Bronchial epithelial cell (primary cell): ENCODE data around the gene TNPO2. TPM values are rescaled to one million over a fixed set of nuclear protein-coding genes. Genes with fewer than 3 reads are reported as not detected.

ENCODE experiments used
- DNase-seq: peaks from one replicate; pipeline ENCODE4 v3.0.0-alpha.2; 2010; ENCODE audit warnings: low read depth
- FAIRE-seq: peaks from 2 replicates; lab custom pipeline; 2011; peaks lifted over from hg19 to GRCh38; lab: Jason Lieb, UNC
- H3K27me3 ChIP-seq: 2 replicates; pipeline ENCODE4 v1.5.1; 2011; ENCODE audit warnings: low read length; ENCODE audit not compliant: control insufficient read depth, insufficient read depth
- H3K36me3 ChIP-seq: 2 replicates; pipeline ENCODE4 v1.5.1; 2011; ENCODE audit warnings: low read length; ENCODE audit not compliant: control insufficient read depth, insufficient read depth
- H3K4me3 ChIP-seq: 2 replicates; pipeline ENCODE4 v1.5.1; 2011; ENCODE audit warnings: mild to moderate bottlenecking, low read depth, low read length, control low read depth
- CTCF ChIP-seq: IDR thresholded peaks from 2 replicates; pipeline ENCODE4 v1.5.1; 2011; ENCODE audit warnings: mild to moderate bottlenecking, moderate library complexity, low read length, control low read depth, inconsistent platforms; ENCODE audit not compliant: insufficient read depth, severe bottlenecking
- total RNA-seq: library from RNA; depleted of rRNA; stranded (reverse); fragments of >200 nt; gene quantifications from 2 replicates; pipeline ENCODE4 v1.2.1, GENCODE V29; 2014

TNPO2 gene
- total RNA-seq, 1 donor from 2014 or later: 16.8 TPM

- peaks cover 5% of the 10 kb centered on the region for H3K36me3 ChIP-seq
- no peak overlapping the region for H3K4me3 ChIP-seq
- no peak for DNase-seq
- no peak for FAIRE-seq
- no peak for TF ChIP-seq CTCF
- no peaks in the 10 kb centered on the region for H3K27me3 ChIP-seq
Observed at GRCh38 chr19:12655546-12655945, 68.2 kb downstream of the TNPO2 start.

GRCh38 chr19:12652219-12652618 lies 71.5 kb downstream of the TNPO2 start:
- no peak for DNase-seq
- TF ChIP-seq CTCF: no peak
- Histone ChIP-seq H3K4me3 (no peak overlapping the region), H3K27me3 (no peaks in the 10 kb centered on the region), H3K36me3 (peaks cover 3% of the 10 kb centered on the region)
- FAIRE-seq: no peak

GRCh38 chr19:12649941-12650340 lies 73.8 kb downstream of the TNPO2 start:
- no peak for TF ChIP-seq CTCF

More at GRCh38 chr19:12649941-12650340, 73.8 kb downstream of the TNPO2 start:
- DNase-seq: no peak
- no peaks in the 10 kb centered on the region for H3K36me3 ChIP-seq
- H3K4me3 ChIP-seq: no peak overlapping the region
- H3K27me3 ChIP-seq: no peaks in the 10 kb centered on the region
- FAIRE-seq: no peak

Other genes with a start within 250 kb of the TNPO2 start
- 0.26 and 0.64 TPM in 2 replicates for gene ZNF709, start 239.1 kb downstream of the TNPO2 start, total RNA-seq
- gene ZNF564, start 172.4 kb downstream of the TNPO2 start, total RNA-seq: 7.4 and 9.0 TPM in 2 replicates
- 5.8 and 7.9 TPM in 2 replicates for gene ZNF490, start 113.1 kb downstream of the TNPO2 start, total RNA-seq
- 11.1 and 11.8 TPM in 2 replicates for gene ZNF791, start 113.0 kb downstream of the TNPO2 start, total RNA-seq
- 29.8 and 32.1 TPM in 2 replicates for gene MAN2B1, start 57.2 kb downstream of the TNPO2 start, total RNA-seq
- gene WDR83, start 57.1 kb downstream of the TNPO2 start, total RNA-seq: 13.8 and 21.1 TPM in 2 replicates
- gene DHPS, start 42.1 kb downstream of the TNPO2 start, total RNA-seq: 47.4 and 94.5 TPM in 2 replicates
- gene GNG14, start 35.9 kb downstream of the TNPO2 start, total RNA-seq: not detected in 2 replicates
- 5.4 and 6.1 TPM in 2 replicates for gene FBXW9, start 27.3 kb downstream of the TNPO2 start, total RNA-seq
- gene TRIR, start 10.8 kb upstream of the TNPO2 start, total RNA-seq: 177 and 201 TPM in 2 replicates
- 104 and 107 TPM in 2 replicates for gene GET3, start 13.6 kb upstream of the TNPO2 start, total RNA-seq
- not detected in 2 replicates for gene BEST2, start 27.9 kb upstream of the TNPO2 start, total RNA-seq
- gene HOOK2, start 51.6 kb upstream of the TNPO2 start, total RNA-seq: 52.5 and 58.7 TPM in 2 replicates
- gene JUNB, start 67.6 kb upstream of the TNPO2 start, total RNA-seq: 158 and 179 TPM in 2 replicates
- 148 and 157 TPM in 2 replicates for gene PRDX2, start 77.9 kb upstream of the TNPO2 start, total RNA-seq
- not detected in 2 replicates for gene THSD8, start 78.1 kb upstream of the TNPO2 start, total RNA-seq
- gene RNASEH2A, start 82.7 kb upstream of the TNPO2 start, total RNA-seq: 11.1 and 12.9 TPM in 2 replicates
- not detected in 2 replicates for gene RTBDN, start 110.6 kb upstream of the TNPO2 start, total RNA-seq
- gene MAST1, start 114.6 kb upstream of the TNPO2 start, total RNA-seq: 0.26 and 0.38 TPM in 2 replicates
- 27.9 and 35.2 TPM in 2 replicates for gene DNASE2, start 157.5 kb upstream of the TNPO2 start, total RNA-seq
- gene KLF1, start 163.3 kb upstream of the TNPO2 start, total RNA-seq: not detected in 2 replicates
- gene GCDH, start 167.2 kb upstream of the TNPO2 start, total RNA-seq: 17.9 and 38.2 TPM in 2 replicates
- not detected in 2 replicates for gene SYCE2, start 195.4 kb upstream of the TNPO2 start, total RNA-seq
- gene FARSA, start 209.8 kb upstream of the TNPO2 start, total RNA-seq: 53.6 and 55.5 TPM in 2 replicates
- 1,002 and 1,570 TPM in 2 replicates for gene CALR, start 214.7 kb upstream of the TNPO2 start, total RNA-seq
- gene RAD23A, start 221.9 kb upstream of the TNPO2 start, total RNA-seq: 91.1 and 120 TPM in 2 replicates
- 27.1 and 36.0 TPM in 2 replicates for gene GADD45GIP1, start 233.3 kb upstream of the TNPO2 start, total RNA-seq
- not detected in 2 replicates for gene DAND5, start 245.6 kb upstream of the TNPO2 start, total RNA-seq